GM21737 (cell line): ENCODE data around the gene DLGAP5.

Experiments
- ATAC-seq: cut with Tn5 transposase; IDR thresholded peaks from one replicate; pipeline ENCODE4 v1.9.1; 2021; ENCODE audit warnings: mild to moderate bottlenecking, moderate library complexity; ENCODE audit not compliant: unreplicated experiment

Gene DLGAP5

DNA sequence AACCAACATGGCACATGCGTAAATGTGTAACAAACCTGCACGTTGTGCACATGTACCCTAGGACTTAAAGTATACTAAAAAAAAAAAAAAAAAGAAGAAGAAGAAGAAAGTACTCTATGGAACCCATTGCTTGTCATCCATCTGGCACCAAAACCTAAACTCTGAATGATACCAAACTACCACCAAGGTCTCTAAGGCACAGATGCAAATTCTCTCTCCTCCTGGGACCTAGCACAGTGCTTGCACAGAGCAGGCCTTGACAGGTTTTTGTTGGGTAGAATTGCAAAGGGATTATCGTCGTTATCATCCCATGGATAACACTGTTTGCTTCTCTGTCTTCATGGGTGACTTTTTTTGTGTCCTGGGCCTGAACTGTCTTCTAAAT, 75.5 kb downstream of the DLGAP5 start:
- no peak for ATAC-seq

DNA sequence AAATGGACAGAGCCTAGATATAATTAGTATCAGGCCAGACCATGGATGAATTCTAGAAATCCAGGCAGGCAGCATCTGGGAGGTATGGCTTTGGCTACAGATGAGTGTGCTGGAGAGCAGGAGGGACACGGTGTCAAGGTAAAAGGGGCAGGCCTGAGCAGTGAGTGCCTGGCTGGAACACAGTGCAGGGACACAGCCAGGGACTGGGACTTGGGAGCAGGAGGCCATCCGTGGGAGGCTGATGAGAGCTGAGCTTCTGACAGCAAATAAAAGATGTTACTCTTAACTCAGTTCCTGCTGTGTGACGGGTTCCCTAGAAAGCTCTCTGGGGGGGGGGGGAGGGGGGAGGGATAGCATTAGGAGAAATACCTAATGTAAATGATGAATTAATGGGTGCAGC, 75.9 kb downstream of the DLGAP5 start:
- no peak for ATAC-seq

- ATAC-seq: no peak
These were observed 76.7 kb downstream of the DLGAP5 start for GRCh38 chr14:55114720-55115119.

DNA sequence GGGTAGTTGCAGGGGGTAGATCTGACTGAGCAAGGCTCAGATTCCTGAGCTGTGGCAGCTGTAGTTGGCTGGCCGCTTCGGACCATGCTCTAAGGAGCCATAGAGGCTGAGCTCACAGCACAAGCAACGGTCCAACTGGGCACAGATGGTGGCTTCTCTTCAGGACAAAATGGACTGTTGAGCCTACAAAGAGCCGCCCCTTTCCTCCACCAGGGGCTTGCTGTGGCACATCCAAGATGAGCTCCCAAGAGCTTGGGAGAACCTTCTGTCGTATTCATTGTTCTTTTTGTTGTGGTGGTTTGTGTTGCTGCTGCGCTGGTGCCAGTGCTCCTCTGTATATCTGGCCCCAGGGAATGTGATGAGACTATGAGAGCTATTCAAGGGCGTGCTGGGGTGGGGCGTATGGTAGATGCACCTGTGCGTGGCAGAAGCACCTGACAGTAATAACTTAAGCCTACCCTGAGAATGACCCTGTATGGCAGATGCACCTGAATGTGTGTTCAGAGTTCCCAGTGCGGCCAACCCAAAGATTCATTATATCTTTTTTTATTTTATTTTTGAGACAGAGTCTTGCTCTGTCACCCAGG, 80.2 kb downstream of the DLGAP5 start:
- ATAC-seq: no peak

DNA sequence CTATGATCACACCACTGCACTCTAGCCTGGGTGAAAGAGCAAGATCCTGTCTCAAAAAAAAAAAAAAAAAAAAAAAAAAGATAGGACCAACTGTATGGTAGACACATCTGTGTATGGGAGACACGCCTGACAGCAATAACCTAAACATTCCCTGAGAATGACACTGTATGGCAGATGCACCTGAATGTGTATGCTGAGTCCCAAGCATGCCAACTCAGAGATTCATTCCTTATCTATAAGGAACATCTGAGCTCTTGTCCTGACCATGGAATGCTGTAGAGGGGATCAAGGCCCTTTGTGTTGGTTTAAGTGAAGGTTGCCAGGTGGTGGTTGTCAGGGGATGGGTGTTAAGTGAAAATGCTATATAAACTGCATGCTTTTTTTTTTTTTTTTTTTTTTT, 81.5 kb downstream of the DLGAP5 start:
- ATAC-seq: no peak

- ATAC-seq: no peak
These were observed 83.4 kb downstream of the DLGAP5 start for GRCh38 chr14:55107766-55108554.

DNA sequence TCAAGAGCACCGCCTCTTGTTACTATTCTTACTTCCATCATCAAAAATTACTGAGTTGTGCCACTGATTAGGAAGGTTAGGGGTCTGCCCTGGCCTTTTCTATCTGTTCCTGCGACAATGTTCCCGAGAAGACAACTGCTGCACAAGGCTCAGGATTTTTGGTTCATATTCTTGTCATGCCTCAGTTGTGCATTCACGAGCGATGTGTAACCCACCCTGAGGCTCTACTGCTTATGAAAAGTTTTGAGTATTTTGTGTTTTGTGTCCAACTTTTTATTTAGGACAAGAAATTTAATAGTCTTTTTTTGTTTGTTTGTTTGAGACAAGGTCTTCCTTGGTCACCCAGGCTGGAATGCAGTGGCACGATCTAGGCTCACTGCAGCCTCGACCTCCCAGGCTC, 85.4 kb downstream of the DLGAP5 start:
- no peak for ATAC-seq

DNA sequence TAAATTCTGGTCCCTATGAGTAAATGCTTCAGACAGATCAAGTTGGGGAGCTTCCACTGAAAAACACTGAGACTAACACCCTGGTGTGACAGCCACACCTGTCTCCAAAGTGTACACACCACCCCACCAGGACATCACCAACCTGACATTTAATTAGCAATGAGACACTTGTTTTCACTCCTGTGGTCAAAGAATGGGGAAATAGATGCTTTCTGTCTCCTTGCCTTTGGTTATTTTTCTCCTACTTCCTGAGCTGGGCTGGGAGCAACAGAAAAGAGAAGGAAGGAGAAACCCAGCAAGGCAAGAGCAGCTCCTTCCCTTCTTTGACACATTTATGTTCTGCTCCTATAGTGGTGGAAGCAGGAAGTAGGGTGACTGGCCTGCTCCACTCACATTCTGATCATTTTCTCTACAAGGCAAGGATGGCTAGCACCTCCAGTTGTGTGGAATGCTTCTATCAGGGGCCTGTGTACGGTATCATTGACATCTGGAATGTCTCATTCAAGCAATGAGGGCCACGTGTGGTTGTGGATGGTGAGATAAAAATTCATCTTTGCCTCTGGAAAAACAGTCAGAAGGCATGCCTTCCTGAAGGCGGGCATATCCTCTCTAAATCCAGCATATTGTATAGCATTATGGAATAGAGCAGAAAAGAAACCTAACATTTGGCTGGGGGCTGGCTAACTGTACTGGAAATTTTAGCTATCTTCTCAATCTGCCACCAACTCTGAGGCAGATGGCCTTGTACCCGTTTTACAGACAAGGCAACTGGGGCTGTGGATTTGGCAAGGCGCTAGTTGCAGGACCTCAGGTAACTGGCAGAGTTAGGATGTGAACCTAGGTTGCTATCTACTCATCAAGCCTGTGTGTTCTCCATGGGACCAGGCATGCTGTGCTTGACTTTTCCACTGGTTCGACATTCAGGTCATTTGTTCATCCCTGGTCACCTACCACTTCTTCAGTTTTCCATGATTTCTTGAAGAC, 87.1 kb downstream of the DLGAP5 start:
- ATAC-seq: no peak

- peak; percentile 37 for ATAC-seq
These were observed 88.3 kb downstream of the DLGAP5 start for GRCh38 chr14:55103005-55103640.

- ATAC-seq: peak; percentile 71
These were observed 89.2 kb downstream of the DLGAP5 start for GRCh38 chr14:55102141-55102621.

GRCh38 chr14:55101698-55102097, 89.7 kb downstream of the DLGAP5 start:
- ATAC-seq: no peak

GRCh38 chr14:55099756-55100155, 91.6 kb downstream of the DLGAP5 start:
- no peak for ATAC-seq

GRCh38 chr14:55098561-55098898, 92.9 kb downstream of the DLGAP5 start:
- no peak for ATAC-seq
